PFSK-1 (cell line): ENCODE results near the gene HMGCR.

Source experiments
- FOXP2 ChIP-seq: optimal IDR thresholded peaks from 2 replicates; pipeline ENCODE3; 2011; ENCODE audit warnings: borderline replicate concordance, control low read depth, inconsistent platforms; ENCODE audit not compliant: insufficient read depth; ENCODE audit errors: extremely low read length, extremely low read depth
- POLR2AphosphoS5 ChIP-seq: IDR thresholded peaks from 2 replicates; pipeline ENCODE4 v1.6.1; 2012; ENCODE audit warnings: low read depth, mild to moderate bottlenecking, control low read depth, low read length, moderate library complexity
- REST ChIP-seq, 2 experiments: IDR thresholded peaks; 2 replicates each; pipeline versions ENCODE4 v1.6.1 to v1.8.0; 2011 to 2012; ENCODE audit warnings: low read depth in 2 of 2, low read length in 2 of 2, control low read depth in 1 of 2, inconsistent platforms in 1 of 2, mild to moderate bottlenecking in 1 of 2, moderate library complexity in 1 of 2; ENCODE audit not compliant: insufficient read depth in 1 of 2
- SIN3A ChIP-seq: IDR thresholded peaks from 2 replicates; pipeline ENCODE4 v1.6.1; 2012; ENCODE audit warnings: mild to moderate bottlenecking, low read length, moderate library complexity, borderline replicate concordance; ENCODE audit not compliant: insufficient read depth
- TAF1 ChIP-seq: IDR thresholded peaks from 2 replicates; pipeline ENCODE4 v1.6.1; 2012; ENCODE audit warnings: low read length, control low read depth, borderline replicate concordance; ENCODE audit not compliant: insufficient read depth

GRCh38 chr5:75324791-75325190 lies 12.2 kb upstream of the HMGCR start:
- no peak for TF ChIP-seq REST (IDR thresholded peaks at IDR 0.05; ENCODE audit: insufficient read depth in 1 of 2, low read depth in 2 of 2, low read length in 2 of 2)
- no peak for TF ChIP-seq SIN3A
- no peak for TF ChIP-seq POLR2AphosphoS5
- TF ChIP-seq TAF1: no peak
- TF ChIP-seq FOXP2: no peak
